HEK293 (cell line): ENCODE results near the gene RAB11FIP3.

Experiments
- CTCF ChIA-PET: fragments of 350-600 bp; formaldehyde crosslinking; extraction: SDS; loops from one replicate; lab custom pipeline; 2021; ENCODE audit warnings: antibody characterized with exemption; lab: Yijun Ruan, JAX
- POLR2A ChIA-PET: fragments of 300-600 bp; formaldehyde crosslinking; extraction: SDS; loops from one replicate; lab custom pipeline; 2020; ENCODE audit warnings: antibody characterized with exemption, inconsistent platforms; lab: Yijun Ruan, JAX
- H3K27ac ChIP-seq: fragments of 200-500 bp; sonication (Bioruptor generic); 2 replicates; pipeline ENCODE4 v1.5.1; 2014; ENCODE audit warnings: low read depth, low read length, control low read depth, inconsistent platforms; ENCODE audit errors: extremely low read depth
- H3K36me3 ChIP-seq, 2 experiments: fragments of 200-500 bp in 1 of 2; sonication (Bioruptor generic) in 1 of 2; 1 replicate in 1 of 2; 2 replicates in 1 of 2; pipeline ENCODE4 v1.5.1; 2014 to 2017; ENCODE audit warnings: inconsistent platforms in 2 of 2, low read length in 2 of 2; ENCODE audit not compliant: control insufficient read depth in 2 of 2, insufficient read depth in 1 of 2
- H3K4me1 ChIP-seq: fragments of 200-500 bp; sonication (Bioruptor generic); 2 replicates; pipeline ENCODE4 v1.5.1; 2014; ENCODE audit warnings: mild to moderate bottlenecking, low read length, inconsistent platforms; ENCODE audit not compliant: control insufficient read depth, insufficient read depth
- H3K4me3 ChIP-seq: 2 replicates; pipeline ENCODE4 v1.5.1; 2011; ENCODE audit warnings: low read depth, mild to moderate bottlenecking, control low read depth, low read length, moderate library complexity
- H3K9me3 ChIP-seq: fragments of 200-500 bp; sonication (Bioruptor generic); 2 replicates; pipeline ENCODE4 v1.5.1; 2014; ENCODE audit warnings: low read depth, low read length, inconsistent platforms; ENCODE audit not compliant: control insufficient read depth, insufficient read depth
- GLIS2 ChIP-seq: fragments of 450-650 bp; formaldehyde crosslinking; IDR thresholded peaks from 2 replicates; pipeline ENCODE4 v1.5.1; 2016; ENCODE audit warnings: missing biosample characterization, missing genetic modification characterization
- MYNN ChIP-seq: fragments of 450-650 bp; formaldehyde crosslinking; IDR thresholded peaks from 2 replicates; pipeline ENCODE4 v1.5.1; 2016; ENCODE audit warnings: missing biosample characterization, missing genetic modification characterization, borderline replicate concordance
- OSR2 ChIP-seq: fragments of 450-650 bp; formaldehyde crosslinking; IDR thresholded peaks from 2 replicates; pipeline ENCODE4 v1.5.1; 2016; ENCODE audit warnings: missing biosample characterization, missing genetic modification characterization
- SP7 ChIP-seq: fragments of 450-650 bp; formaldehyde crosslinking; IDR thresholded peaks from 2 replicates; pipeline ENCODE4 v1.5.1; 2016; ENCODE audit warnings: missing biosample characterization, missing genetic modification characterization
- ZIC2 ChIP-seq: fragments of 450-650 bp; formaldehyde crosslinking; IDR thresholded peaks from 2 replicates; pipeline ENCODE4 v1.5.1; 2016; ENCODE audit warnings: missing biosample characterization, missing genetic modification characterization
- ZNF10 ChIP-seq: fragments of 450-650 bp; formaldehyde crosslinking; IDR thresholded peaks from 2 replicates; pipeline ENCODE4 v1.5.1; 2017; ENCODE audit warnings: missing biosample characterization, missing genetic modification characterization
- ZNF169 ChIP-seq: fragments of 450-650 bp; formaldehyde crosslinking; IDR thresholded peaks from 2 replicates; pipeline ENCODE4 v1.5.1; 2016; ENCODE audit warnings: missing biosample characterization, missing genetic modification characterization
- ZNF23 ChIP-seq: fragments of 450-650 bp; formaldehyde crosslinking; IDR thresholded peaks from 2 replicates; pipeline ENCODE4 v1.5.1; 2016; ENCODE audit warnings: missing biosample characterization, missing genetic modification characterization, borderline replicate concordance
- ZNF416 ChIP-seq: fragments of 450-650 bp; formaldehyde crosslinking; IDR thresholded peaks from 2 replicates; pipeline ENCODE4 v1.5.1; 2016; ENCODE audit warnings: missing biosample characterization, missing genetic modification characterization
- ZNF501 ChIP-seq: fragments of 450-650 bp; formaldehyde crosslinking; IDR thresholded peaks from 2 replicates; pipeline ENCODE4 v1.5.1; 2016; ENCODE audit warnings: missing biosample characterization, missing genetic modification characterization
- ZNF514 ChIP-seq: fragments of 450-650 bp; formaldehyde crosslinking; IDR thresholded peaks from 2 replicates; pipeline ENCODE4 v1.5.1; 2016; ENCODE audit warnings: missing biosample characterization, missing genetic modification characterization
- ZNF610 ChIP-seq: fragments of 450-650 bp; formaldehyde crosslinking; IDR thresholded peaks from 2 replicates; pipeline ENCODE4 v1.5.1; 2016; ENCODE audit warnings: missing biosample characterization, missing genetic modification characterization, borderline replicate concordance
- ZNF664 ChIP-seq: fragments of 450-650 bp; formaldehyde crosslinking; IDR thresholded peaks from 2 replicates; pipeline ENCODE4 v1.5.1; 2016; ENCODE audit warnings: missing biosample characterization, missing genetic modification characterization
- ZNF76 ChIP-seq: fragments of 450-650 bp; formaldehyde crosslinking; IDR thresholded peaks from 2 replicates; pipeline ENCODE4; 2016; ENCODE audit warnings: low read depth, missing biosample characterization, missing genetic modification characterization, borderline replicate concordance
- ZSCAN23 ChIP-seq: fragments of 450-650 bp; formaldehyde crosslinking; IDR thresholded peaks from 2 replicates; pipeline ENCODE4 v1.5.1; 2016; ENCODE audit warnings: missing biosample characterization, missing genetic modification characterization
- TF ChIP-seq, protein P1 (sequence below): fragments of 450-650 bp; formaldehyde crosslinking; IDR thresholded peaks from 2 replicates; pipeline ENCODE4 v1.5.1; 2016; ENCODE audit warnings: missing biosample characterization, missing genetic modification characterization
- TF ChIP-seq, protein P2 (sequence below): fragments of 450-650 bp; formaldehyde crosslinking; IDR thresholded peaks from 2 replicates; pipeline ENCODE4 v1.5.1; 2016; ENCODE audit warnings: missing biosample characterization, missing genetic modification characterization, borderline replicate concordance
- TF ChIP-seq, protein P3 (sequence below): fragments of 450-650 bp; formaldehyde crosslinking; IDR thresholded peaks from 2 replicates; pipeline ENCODE4 v1.5.1; 2016; ENCODE audit warnings: missing biosample characterization, missing genetic modification characterization
- TF ChIP-seq, protein P4 (sequence below): fragments of 450-650 bp; formaldehyde crosslinking; optimal IDR thresholded peaks from 2 replicates; pipeline ENCODE3; 2016; ENCODE audit warnings: missing biosample characterization, mild to moderate bottlenecking, missing genetic modification characterization

The RAB11FIP3 gene

DNA sequence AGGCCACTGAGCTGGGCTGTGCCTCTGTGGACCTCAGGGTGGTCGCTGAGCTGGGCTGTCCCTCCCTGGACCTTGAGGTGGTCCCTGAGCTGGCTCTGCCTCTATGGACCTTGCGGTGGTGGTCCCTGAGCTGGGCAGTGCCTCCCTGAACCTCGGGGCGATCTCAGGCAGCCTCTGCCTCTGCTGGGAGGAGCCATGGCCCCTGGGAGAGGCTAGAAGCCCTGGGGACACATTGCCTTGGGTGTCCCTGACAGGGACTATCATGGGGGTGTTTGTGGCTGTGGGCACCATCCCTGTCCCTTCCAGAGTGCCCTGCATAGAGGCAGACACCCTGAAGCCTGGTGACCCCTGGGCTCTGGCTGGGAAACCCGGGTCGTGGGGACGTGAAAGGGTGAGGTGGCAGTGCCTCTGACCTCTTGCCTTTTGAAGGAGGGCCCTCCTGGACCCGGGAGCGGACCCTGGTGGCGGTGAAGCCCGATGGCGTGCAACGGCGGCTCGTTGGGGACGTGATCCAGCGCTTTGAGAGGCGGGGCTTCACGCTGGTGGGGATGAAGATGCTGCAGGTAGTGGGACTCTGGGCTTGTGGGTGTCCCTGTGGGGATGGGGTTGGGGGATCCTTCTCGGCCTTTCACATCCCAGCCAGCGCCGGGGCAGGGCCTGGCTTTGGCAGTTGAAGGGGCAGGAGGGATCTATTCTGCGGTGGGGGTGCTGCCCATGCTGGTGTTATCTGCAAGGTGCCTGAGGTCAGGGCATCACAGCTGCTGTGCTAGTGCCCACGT, 26.7 kb upstream of the RAB11FIP3 start:
- CTCF ChIA-PET: no interaction called here
- TF ChIP-seq ZNF610: no peak
- TF ChIP-seq MYNN: no peak
- TF ChIP-seq ZNF76: no peak
- TF ChIP-seq ZNF10 (tag by site-specific recombination): peak; percentile 57
- TF ChIP-seq SP7 (tag by site-specific recombination): no peak
- no peak for TF ChIP-seq ZNF23 (tag by site-specific recombination)
- no peak for TF ChIP-seq ZNF169 (tag by site-specific recombination)
- no peak for TF ChIP-seq ZNF514
- TF ChIP-seq, protein P1, sequence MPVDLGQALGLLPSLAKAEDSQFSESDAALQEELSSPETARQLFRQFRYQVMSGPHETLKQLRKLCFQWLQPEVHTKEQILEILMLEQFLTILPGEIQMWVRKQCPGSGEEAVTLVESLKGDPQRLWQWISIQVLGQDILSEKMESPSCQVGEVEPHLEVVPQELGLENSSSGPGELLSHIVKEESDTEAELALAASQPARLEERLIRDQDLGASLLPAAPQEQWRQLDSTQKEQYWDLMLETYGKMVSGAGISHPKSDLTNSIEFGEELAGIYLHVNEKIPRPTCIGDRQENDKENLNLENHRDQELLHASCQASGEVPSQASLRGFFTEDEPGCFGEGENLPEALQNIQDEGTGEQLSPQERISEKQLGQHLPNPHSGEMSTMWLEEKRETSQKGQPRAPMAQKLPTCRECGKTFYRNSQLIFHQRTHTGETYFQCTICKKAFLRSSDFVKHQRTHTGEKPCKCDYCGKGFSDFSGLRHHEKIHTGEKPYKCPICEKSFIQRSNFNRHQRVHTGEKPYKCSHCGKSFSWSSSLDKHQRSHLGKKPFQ (tag by site-specific recombination): no peak
- TF ChIP-seq OSR2 (tag by site-specific recombination): no peak
- TF ChIP-seq GLIS2 (tag by site-specific recombination): 0 out of 2 replicates have a peak, but pooled peaks have one; percentile 37
- TF ChIP-seq, protein P2, sequence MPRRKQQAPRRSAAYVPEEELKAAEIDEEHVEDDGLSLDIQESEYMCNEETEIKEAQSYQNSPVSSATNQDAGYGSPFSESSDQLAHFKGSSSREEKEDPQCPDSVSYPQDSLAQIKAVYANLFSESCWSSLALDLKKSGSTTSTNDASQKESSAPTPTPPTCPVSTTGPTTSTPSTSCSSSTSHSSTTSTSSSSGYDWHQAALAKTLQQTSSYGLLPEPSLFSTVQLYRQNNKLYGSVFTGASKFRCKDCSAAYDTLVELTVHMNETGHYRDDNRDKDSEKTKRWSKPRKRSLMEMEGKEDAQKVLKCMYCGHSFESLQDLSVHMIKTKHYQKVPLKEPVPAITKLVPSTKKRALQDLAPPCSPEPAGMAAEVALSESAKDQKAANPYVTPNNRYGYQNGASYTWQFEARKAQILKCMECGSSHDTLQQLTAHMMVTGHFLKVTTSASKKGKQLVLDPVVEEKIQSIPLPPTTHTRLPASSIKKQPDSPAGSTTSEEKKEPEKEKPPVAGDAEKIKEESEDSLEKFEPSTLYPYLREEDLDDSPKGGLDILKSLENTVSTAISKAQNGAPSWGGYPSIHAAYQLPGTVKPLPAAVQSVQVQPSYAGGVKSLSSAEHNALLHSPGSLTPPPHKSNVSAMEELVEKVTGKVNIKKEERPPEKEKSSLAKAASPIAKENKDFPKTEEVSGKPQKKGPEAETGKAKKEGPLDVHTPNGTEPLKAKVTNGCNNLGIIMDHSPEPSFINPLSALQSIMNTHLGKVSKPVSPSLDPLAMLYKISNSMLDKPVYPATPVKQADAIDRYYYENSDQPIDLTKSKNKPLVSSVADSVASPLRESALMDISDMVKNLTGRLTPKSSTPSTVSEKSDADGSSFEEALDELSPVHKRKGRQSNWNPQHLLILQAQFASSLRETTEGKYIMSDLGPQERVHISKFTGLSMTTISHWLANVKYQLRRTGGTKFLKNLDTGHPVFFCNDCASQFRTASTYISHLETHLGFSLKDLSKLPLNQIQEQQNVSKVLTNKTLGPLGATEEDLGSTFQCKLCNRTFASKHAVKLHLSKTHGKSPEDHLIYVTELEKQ (tag by site-specific recombination): no peak
- no peak for TF ChIP-seq ZNF416 (tag by site-specific recombination)
- no peak for TF ChIP-seq ZSCAN23 (tag by site-specific recombination)
- TF ChIP-seq ZNF501: no peak
- TF ChIP-seq, protein P3, sequence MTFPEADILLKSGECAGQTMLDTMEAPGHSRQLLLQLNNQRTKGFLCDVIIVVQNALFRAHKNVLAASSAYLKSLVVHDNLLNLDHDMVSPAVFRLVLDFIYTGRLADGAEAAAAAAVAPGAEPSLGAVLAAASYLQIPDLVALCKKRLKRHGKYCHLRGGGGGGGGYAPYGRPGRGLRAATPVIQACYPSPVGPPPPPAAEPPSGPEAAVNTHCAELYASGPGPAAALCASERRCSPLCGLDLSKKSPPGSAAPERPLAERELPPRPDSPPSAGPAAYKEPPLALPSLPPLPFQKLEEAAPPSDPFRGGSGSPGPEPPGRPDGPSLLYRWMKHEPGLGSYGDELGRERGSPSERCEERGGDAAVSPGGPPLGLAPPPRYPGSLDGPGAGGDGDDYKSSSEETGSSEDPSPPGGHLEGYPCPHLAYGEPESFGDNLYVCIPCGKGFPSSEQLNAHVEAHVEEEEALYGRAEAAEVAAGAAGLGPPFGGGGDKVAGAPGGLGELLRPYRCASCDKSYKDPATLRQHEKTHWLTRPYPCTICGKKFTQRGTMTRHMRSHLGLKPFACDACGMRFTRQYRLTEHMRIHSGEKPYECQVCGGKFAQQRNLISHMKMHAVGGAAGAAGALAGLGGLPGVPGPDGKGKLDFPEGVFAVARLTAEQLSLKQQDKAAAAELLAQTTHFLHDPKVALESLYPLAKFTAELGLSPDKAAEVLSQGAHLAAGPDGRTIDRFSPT (tag by site-specific recombination): peak; percentile 11; the same call in 1 of the 2 replicates
- TF ChIP-seq, protein P4, sequence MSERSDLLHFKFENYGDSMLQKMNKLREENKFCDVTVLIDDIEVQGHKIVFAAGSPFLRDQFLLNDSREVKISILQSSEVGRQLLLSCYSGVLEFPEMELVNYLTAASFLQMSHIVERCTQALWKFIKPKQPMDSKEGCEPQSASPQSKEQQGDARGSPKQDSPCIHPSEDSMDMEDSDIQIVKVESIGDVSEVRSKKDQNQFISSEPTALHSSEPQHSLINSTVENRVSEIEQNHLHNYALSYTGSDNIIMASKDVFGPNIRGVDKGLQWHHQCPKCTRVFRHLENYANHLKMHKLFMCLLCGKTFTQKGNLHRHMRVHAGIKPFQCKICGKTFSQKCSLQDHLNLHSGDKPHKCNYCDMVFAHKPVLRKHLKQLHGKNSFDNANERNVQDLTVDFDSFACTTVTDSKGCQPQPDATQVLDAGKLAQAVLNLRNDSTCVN (tag by site-specific recombination): no peak
- no peak for TF ChIP-seq ZNF664
- no peak for TF ChIP-seq ZIC2 (tag by site-specific recombination)
- Histone ChIP-seq H3K36me3 (peaks cover 0 to 27% of the 10 kb centered on the region in 2 experiments; a peak in 1 of 3 replicates), H3K4me1 (no peaks in the 10 kb centered on the region), H3K27ac (peak overlapping the region; percentile 46; the same call in 1 of the 2 replicates), H3K4me3 (no peak overlapping the region), H3K9me3 (no peaks in the 10 kb centered on the region)
- POLR2A ChIA-PET: no interaction called here
